ENCODE measurements around the gene IGFL4. TPM values are rescaled to one million over a fixed set of nuclear protein-coding genes. Genes with fewer than 3 reads are reported as not detected.

Gene IGFL4
- total RNA-seq, 2 experiments from 2014 or later, result not detected

GRCh38 chr19:46036744-46037128 is 4.1 kb downstream of the IGFL4 start:
- ATAC-seq (ENCODE audit: poor library complexity), result no peak
- H3K4me1 Mint-ChIP-seq (ENCODE audit: low read depth), result no peaks in the 10 kb centered on the region
- Histone ChIP-seq H3K9me3 (ENCODE audit: control insufficient read depth in 1 of 2, insufficient read depth in 1 of 2, low read length in 2 of 2) (peaks cover 0 to 23% of the 10 kb centered on the region in 2 experiments), H3K27ac (ENCODE audit: low read depth in 1 of 2, low read length in 2 of 2) (no peak overlapping the region), H3K27me3 (ENCODE audit: control insufficient read depth in 1 of 2, insufficient read depth in 2 of 2, low read length in 2 of 2) (peaks cover 10 to 18% of the 10 kb centered on the region in 2 experiments), H3K4me3 (ENCODE audit: low read length) (no peak overlapping the region), H3K36me3 (ENCODE audit: insufficient read depth, low read length) (no peaks in the 10 kb centered on the region), H3K4me1 (ENCODE audit: insufficient read depth, low read length) (no peaks in the 10 kb centered on the region)
- no peak for TF ChIP-seq CTCF (IDR thresholded peaks at IDR 0.05)
- ChIA-PET CTCF (no interaction called here), POLR2A (no interaction called here)
- H3K27ac Mint-ChIP-seq, result no peak overlapping the region
- intact Hi-C loops (cut with DNase I, micrococcal nuclease), result no loop called here
- peaks cover 34% of the 10 kb centered on the region for H3K27me3 Mint-ChIP-seq
- no peak overlapping the region for H3K4me3 Mint-ChIP-seq
- no peaks in the 10 kb centered on the region for H3K9me3 Mint-ChIP-seq
- H3K36me3 Mint-ChIP-seq (ENCODE audit: low read depth), result no peaks in the 10 kb centered on the region
- DNase-seq, result no peak

GRCh38 chr19:46035986-46036743 is 4.6 kb downstream of the IGFL4 start:
- Mint-ChIP-seq H3K4me1 (ENCODE audit: low read depth) (no peaks in the 10 kb centered on the region), H3K36me3 (ENCODE audit: low read depth) (no peaks in the 10 kb centered on the region), H3K9me3 (no peaks in the 10 kb centered on the region), H3K27ac (no peak overlapping the region), H3K4me3 (no peak overlapping the region), H3K27me3 (peaks cover 30% of the 10 kb centered on the region)
- Histone ChIP-seq H3K27me3 (ENCODE audit: control insufficient read depth in 1 of 2, insufficient read depth in 2 of 2, low read length in 2 of 2) (peaks cover 4 to 17% of the 10 kb centered on the region in 2 experiments), H3K36me3 (ENCODE audit: insufficient read depth, low read length) (no peaks in the 10 kb centered on the region), H3K4me3 (ENCODE audit: low read length) (no peak overlapping the region), H3K27ac (ENCODE audit: low read depth in 1 of 2, low read length in 2 of 2) (no peak overlapping the region), H3K4me1 (ENCODE audit: insufficient read depth, low read length) (no peaks in the 10 kb centered on the region), H3K9me3 (ENCODE audit: control insufficient read depth in 1 of 2, insufficient read depth in 1 of 2, low read length in 2 of 2) (peaks cover 0 to 23% of the 10 kb centered on the region in 2 experiments)
- ChIA-PET CTCF (no interaction called here), POLR2A (no interaction called here)
- TF ChIP-seq CTCF (IDR thresholded peaks at IDR 0.05), result no peak
- DNase-seq, result no peak
- ATAC-seq (ENCODE audit: poor library complexity), result no peak
- intact Hi-C loops (cut with DNase I, micrococcal nuclease), result no loop called here

GRCh38 chr19:46035546-46035945 is 5.3 kb downstream of the IGFL4 start:
- no peak for DNase-seq
- no peaks in the 10 kb centered on the region for H3K36me3 ChIP-seq (ENCODE audit: insufficient read depth, low read length)
- no peaks in the 10 kb centered on the region for H3K4me1 ChIP-seq (ENCODE audit: insufficient read depth, low read length)
- TF ChIP-seq CTCF (IDR thresholded peaks at IDR 0.05), result no peak
- intact Hi-C loops (cut with DNase I, micrococcal nuclease), result no loop called here
- no peak overlapping the region for H3K27ac Mint-ChIP-seq
- H3K4me3 Mint-ChIP-seq, result no peak overlapping the region
- no peaks in the 10 kb centered on the region for H3K9me3 Mint-ChIP-seq
- peaks cover 0 to 23% of the 10 kb centered on the region in 2 experiments for H3K9me3 ChIP-seq (ENCODE audit: control insufficient read depth in 1 of 2, insufficient read depth in 1 of 2, low read length in 2 of 2)
- H3K27me3 Mint-ChIP-seq, result peaks cover 24% of the 10 kb centered on the region
- H3K4me3 ChIP-seq (ENCODE audit: low read length), result no peak overlapping the region
- ChIA-PET POLR2A (no interaction called here), CTCF (no interaction called here)
- ATAC-seq (ENCODE audit: poor library complexity), result no peak
- no peaks in the 10 kb centered on the region for H3K4me1 Mint-ChIP-seq (ENCODE audit: low read depth)
- no peak overlapping the region for H3K27ac ChIP-seq (ENCODE audit: low read depth in 1 of 2, low read length in 2 of 2)
- H3K36me3 Mint-ChIP-seq (ENCODE audit: low read depth), result no peaks in the 10 kb centered on the region
- H3K27me3 ChIP-seq (ENCODE audit: control insufficient read depth in 1 of 2, insufficient read depth in 2 of 2, low read length in 2 of 2), result peaks cover 0 to 12% of the 10 kb centered on the region in 2 experiments

All from CD4-positive, alpha-beta T cell (primary cell).